ENCODE results near the gene SETBP1. TPM values are rescaled to one million over a fixed set of nuclear protein-coding genes. Genes with fewer than 3 reads are reported as not detected.

Gene SETBP1
- total RNA-seq, 4 donors from 2014 or later: 16.2 to 33.6 (median 24.4) TPM

DNA sequence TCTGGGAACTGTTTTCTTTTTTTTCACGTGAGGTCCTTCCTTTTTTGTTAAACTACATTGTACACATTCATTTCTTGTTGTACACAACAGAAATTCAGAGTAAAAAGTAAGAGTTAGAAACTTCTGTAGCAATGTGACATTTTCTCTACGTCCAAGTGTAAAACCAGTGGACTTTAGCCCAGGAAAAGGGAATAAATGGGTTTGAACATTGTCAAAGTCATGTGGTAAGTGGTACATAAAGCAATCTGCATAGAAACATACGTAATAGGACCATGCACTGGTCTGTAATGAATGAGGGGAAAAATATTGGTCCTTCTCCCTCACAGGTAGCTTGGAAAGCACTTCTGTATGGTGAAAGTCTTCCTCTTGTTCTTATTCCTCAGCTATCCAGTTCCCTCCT is 421.4 kb downstream of the SETBP1 start:
- Histone ChIP-seq H3K4me3 (no peak overlapping the region), H3K4me1 (peaks cover 0 to 4% (median 0%) of the 10 kb centered on the region in 4 donors), H3K9me3 (no peaks in the 10 kb centered on the region), H3K36me3 (no peaks in the 10 kb centered on the region), H3K27ac (no peak overlapping the region), H3K27me3 (no peaks in the 10 kb centered on the region)
- intact Hi-C loops (cut with DNase I; ENCODE audit: low total_unique reads): no loop called here
- TF ChIP-seq, protein P1, sequence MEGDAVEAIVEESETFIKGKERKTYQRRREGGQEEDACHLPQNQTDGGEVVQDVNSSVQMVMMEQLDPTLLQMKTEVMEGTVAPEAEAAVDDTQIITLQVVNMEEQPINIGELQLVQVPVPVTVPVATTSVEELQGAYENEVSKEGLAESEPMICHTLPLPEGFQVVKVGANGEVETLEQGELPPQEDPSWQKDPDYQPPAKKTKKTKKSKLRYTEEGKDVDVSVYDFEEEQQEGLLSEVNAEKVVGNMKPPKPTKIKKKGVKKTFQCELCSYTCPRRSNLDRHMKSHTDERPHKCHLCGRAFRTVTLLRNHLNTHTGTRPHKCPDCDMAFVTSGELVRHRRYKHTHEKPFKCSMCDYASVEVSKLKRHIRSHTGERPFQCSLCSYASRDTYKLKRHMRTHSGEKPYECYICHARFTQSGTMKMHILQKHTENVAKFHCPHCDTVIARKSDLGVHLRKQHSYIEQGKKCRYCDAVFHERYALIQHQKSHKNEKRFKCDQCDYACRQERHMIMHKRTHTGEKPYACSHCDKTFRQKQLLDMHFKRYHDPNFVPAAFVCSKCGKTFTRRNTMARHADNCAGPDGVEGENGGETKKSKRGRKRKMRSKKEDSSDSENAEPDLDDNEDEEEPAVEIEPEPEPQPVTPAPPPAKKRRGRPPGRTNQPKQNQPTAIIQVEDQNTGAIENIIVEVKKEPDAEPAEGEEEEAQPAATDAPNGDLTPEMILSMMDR (IDR thresholded peaks at IDR 0.05): no peak
- TF ChIP-seq EP300 (IDR thresholded peaks at IDR 0.05; ENCODE audit: low read depth) (no peak), POLR2AphosphoS5 (IDR thresholded peaks at IDR 0.05) (no peak), POLR2A (IDR thresholded peaks at IDR 0.05) (no peak)
- no peak for DNase-seq
- WGBS, 2 donors (ENCODE audit: low coverage in 1 of 2): 69 to 91% methylated on average over 3 of the region's 3 CpGs
- in situ Hi-C loops (cut with MboI; ENCODE audit: low pct_ligation_motif_present in 1 of 4, low pct_unique_long_range_greater_than_20kb in 1 of 4, low sequenced_read_pairs in 3 of 4): no loop called here

DNA sequence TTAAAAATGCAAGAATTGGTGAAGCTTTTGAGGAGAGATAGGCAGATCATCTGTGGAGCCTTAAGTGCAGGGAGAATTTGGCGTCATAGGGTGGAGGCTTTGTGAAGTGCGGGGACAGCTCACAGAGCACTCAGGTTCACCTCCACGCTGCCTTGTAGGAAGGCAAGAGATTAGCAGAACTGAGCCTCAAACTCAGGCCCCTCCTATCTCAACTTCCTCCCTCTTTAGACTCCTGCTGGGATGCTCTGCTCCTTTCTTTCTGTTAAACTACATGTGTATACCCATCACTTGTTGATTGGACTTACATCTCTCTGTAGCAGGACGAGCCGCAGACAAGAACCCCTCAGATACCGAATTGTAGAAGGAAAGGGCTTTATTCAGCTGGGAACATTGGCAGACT is 422.2 kb downstream of the SETBP1 start:
- no peak for DNase-seq
- no peak for TF ChIP-seq POLR2A (IDR thresholded peaks at IDR 0.05)
- no peak for TF ChIP-seq POLR2AphosphoS5 (IDR thresholded peaks at IDR 0.05)
- TF ChIP-seq, protein P1 (IDR thresholded peaks at IDR 0.05): no peak
- TF ChIP-seq EP300 (IDR thresholded peaks at IDR 0.05; ENCODE audit: low read depth): no peak
- Histone ChIP-seq H3K4me3 (no peak overlapping the region), H3K4me1 (peaks cover 0 to 4% (median 0%) of the 10 kb centered on the region in 4 donors), H3K9me3 (no peaks in the 10 kb centered on the region), H3K27me3 (no peaks in the 10 kb centered on the region), H3K27ac (peak overlapping the region in 3 of 4 donors; percentile 12 to 49 (median 14)), H3K36me3 (no peaks in the 10 kb centered on the region)
- WGBS, 2 donors (ENCODE audit: low coverage in 1 of 2): 84 to 97% methylated on average over 6 of the region's 6 CpGs
- intact Hi-C loops (cut with DNase I; ENCODE audit: low total_unique reads) (no loop called here), in situ Hi-C loops (cut with MboI; ENCODE audit: low pct_ligation_motif_present in 1 of 4, low pct_unique_long_range_greater_than_20kb in 1 of 4, low sequenced_read_pairs in 3 of 4) (no loop called here)

DNA sequence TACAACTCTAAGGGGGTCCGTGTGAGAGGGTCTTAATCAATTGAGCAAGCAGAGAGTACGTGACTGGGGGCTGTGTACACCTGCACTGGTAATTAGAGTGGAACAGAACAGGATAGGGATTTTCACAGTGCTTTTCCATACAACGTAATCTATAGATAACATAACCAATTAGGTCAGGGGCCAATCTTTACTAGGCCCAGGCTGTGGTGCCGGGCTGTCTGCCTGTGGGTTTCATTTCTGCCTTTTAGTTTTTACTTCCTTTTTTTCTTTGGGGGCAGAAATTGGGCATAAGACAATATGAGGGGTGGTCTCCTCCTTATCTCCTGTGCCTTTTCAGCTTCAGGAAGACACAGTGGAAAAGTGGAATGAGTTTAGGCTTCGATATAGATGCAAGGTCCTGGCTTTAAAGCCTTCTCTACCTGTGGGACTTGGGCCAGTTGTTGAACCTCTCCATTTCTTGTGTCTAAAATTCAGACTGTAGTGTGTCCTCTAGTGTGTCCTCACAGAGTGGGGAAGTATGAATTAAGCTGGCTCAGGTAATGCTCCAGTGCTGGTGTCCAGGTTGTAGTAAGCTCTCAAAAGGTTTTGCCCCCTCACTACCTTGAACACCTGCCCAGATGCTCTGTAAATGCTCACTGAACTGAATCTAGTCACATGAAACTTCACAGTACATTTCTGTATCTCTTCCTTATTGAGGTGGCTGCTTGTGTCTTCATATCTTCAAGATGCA is 422.8 kb downstream of the SETBP1 start:
- peaks cover 0 to 4% (median 0%) of the 10 kb centered on the region in 4 donors for H3K4me1 ChIP-seq
- no peak for TF ChIP-seq EP300 (IDR thresholded peaks at IDR 0.05; ENCODE audit: low read depth)
- TF ChIP-seq, protein P1 (IDR thresholded peaks at IDR 0.05): no peak
- H3K4me3 ChIP-seq: no peak overlapping the region
- 70 to 73% methylated on average over 2 to 5 of the region's 5 CpGs for WGBS, 2 donors (ENCODE audit: low coverage in 1 of 2)
- DNase-seq: no peak
- no peaks in the 10 kb centered on the region for H3K27me3 ChIP-seq
- no peaks in the 10 kb centered on the region for H3K36me3 ChIP-seq
- intact Hi-C loops (cut with DNase I; ENCODE audit: low total_unique reads): no loop called here
- in situ Hi-C loops (cut with MboI; ENCODE audit: low pct_ligation_motif_present in 1 of 4, low pct_unique_long_range_greater_than_20kb in 1 of 4, low sequenced_read_pairs in 3 of 4): no loop called here
- H3K9me3 ChIP-seq: no peaks in the 10 kb centered on the region
- H3K27ac ChIP-seq: peak overlapping the region; percentile 5 to 49 (median 13)

DNA sequence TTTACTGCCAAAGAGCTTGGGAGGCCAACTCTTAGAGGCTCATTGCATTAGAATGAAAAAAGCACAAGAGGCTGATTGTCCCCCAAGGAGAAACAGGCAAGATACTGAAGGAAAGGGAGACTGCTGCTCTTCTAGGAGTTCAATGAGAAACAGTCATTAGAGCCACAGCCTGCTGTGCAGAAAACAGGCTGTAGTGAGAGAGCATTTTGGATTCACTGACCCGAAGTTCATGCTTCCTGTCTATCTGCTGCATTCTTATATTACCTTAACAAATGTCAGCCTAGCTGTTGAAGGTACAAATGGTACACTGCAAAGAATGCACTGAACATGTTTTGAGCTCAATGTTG is 423.3 kb downstream of the SETBP1 start:
- WGBS, 2 donors (ENCODE audit: low coverage in 1 of 2): 62% methylated on average over 1 of the region's 1 CpG; no CpG with 5 or more reads in 1 of the 2 donors
- no peaks in the 10 kb centered on the region for H3K9me3 ChIP-seq
- H3K4me3 ChIP-seq: no peak overlapping the region
- intact Hi-C loops (cut with DNase I; ENCODE audit: low total_unique reads): no loop called here
- H3K36me3 ChIP-seq: no peaks in the 10 kb centered on the region
- peak overlapping the region in 2 of 4 donors; percentile 5 to 49 for H3K27ac ChIP-seq
- peaks cover 0 to 4% (median 0%) of the 10 kb centered on the region in 4 donors for H3K4me1 ChIP-seq
- in situ Hi-C loops (cut with MboI; ENCODE audit: low pct_ligation_motif_present in 1 of 4, low pct_unique_long_range_greater_than_20kb in 1 of 4, low sequenced_read_pairs in 3 of 4): no loop called here
- DNase-seq: no peak
- TF ChIP-seq, protein P1 (IDR thresholded peaks at IDR 0.05): no peak
- no peak for TF ChIP-seq EP300 (IDR thresholded peaks at IDR 0.05; ENCODE audit: low read depth)
- TF ChIP-seq POLR2AphosphoS5 (IDR thresholded peaks at IDR 0.05): no peak
- no peaks in the 10 kb centered on the region for H3K27me3 ChIP-seq
